IMR-90 (cell line): ENCODE data around the gene ATP6V0A4.

ENCODE experiments used
- BHLHE40 ChIP-seq: fragments of 150-350 bp; IDR thresholded peaks from 2 replicates; pipeline ENCODE4 v1.6.1; 2016; ENCODE audit warnings: mild to moderate bottlenecking, low read depth, low read length
- CEBPB ChIP-seq: IDR thresholded peaks from 2 replicates; pipeline ENCODE4 v1.6.1; 2012; ENCODE audit warnings: low read depth, low read length, improper control_type of control experiment
- CHD1 ChIP-seq: IDR thresholded peaks from 2 replicates; pipeline ENCODE4 v1.6.1; 2012; ENCODE audit warnings: low read depth, low read length, improper control_type of control experiment
- FOS ChIP-seq: fragments of 150-350 bp; IDR thresholded peaks from 2 replicates; pipeline ENCODE4 v1.6.1; 2016; ENCODE audit warnings: low read depth, low read length
- MAZ ChIP-seq: IDR thresholded peaks from 2 replicates; pipeline ENCODE4 v1.6.1; 2012; ENCODE audit warnings: low read depth, mild to moderate bottlenecking, low read length, improper control_type of control experiment, moderate library complexity, borderline replicate concordance
- NFE2L2 ChIP-seq: fragments of 150-350 bp; IDR thresholded peaks from 2 replicates; pipeline ENCODE4 v1.6.1; 2016; ENCODE audit warnings: low read depth, mild to moderate bottlenecking, low read length
- POLR2A ChIP-seq: IDR thresholded peaks from 2 replicates; pipeline ENCODE4 v1.6.1; 2012; ENCODE audit warnings: mild to moderate bottlenecking, low read depth, low read length
- RFX5 ChIP-seq: IDR thresholded peaks from 2 replicates; pipeline ENCODE4 v1.8.0; 2012; ENCODE audit warnings: low read depth, mild to moderate bottlenecking, low read length, moderate library complexity
- SMC3 ChIP-seq: fragments of 150-350 bp; IDR thresholded peaks from 2 replicates; pipeline ENCODE4 v1.6.1; 2016; ENCODE audit warnings: low read depth, mild to moderate bottlenecking, antibody characterized with exemption, low read length, moderate library complexity
- TF ChIP-seq, protein P1 (sequence below): conservative IDR thresholded peaks from 2 replicates; pipeline ENCODE4 v1.5.1; 2012; ENCODE audit warnings: mild to moderate bottlenecking, low read depth, low read length, improper control_type of control experiment
- TF ChIP-seq, protein P2 (sequence below): fragments of 150-350 bp; IDR thresholded peaks from 2 replicates; pipeline ENCODE4 v1.6.1; 2016; ENCODE audit warnings: low read depth, mild to moderate bottlenecking, low read length, moderate library complexity, borderline replicate concordance
- TF ChIP-seq, protein P3 (sequence below): fragments of 150-350 bp; IDR thresholded peaks from 2 replicates; pipeline ENCODE4 v1.6.1; 2017; ENCODE audit warnings: mild to moderate bottlenecking, antibody characterized with exemption, low read length, low read depth

DNA sequence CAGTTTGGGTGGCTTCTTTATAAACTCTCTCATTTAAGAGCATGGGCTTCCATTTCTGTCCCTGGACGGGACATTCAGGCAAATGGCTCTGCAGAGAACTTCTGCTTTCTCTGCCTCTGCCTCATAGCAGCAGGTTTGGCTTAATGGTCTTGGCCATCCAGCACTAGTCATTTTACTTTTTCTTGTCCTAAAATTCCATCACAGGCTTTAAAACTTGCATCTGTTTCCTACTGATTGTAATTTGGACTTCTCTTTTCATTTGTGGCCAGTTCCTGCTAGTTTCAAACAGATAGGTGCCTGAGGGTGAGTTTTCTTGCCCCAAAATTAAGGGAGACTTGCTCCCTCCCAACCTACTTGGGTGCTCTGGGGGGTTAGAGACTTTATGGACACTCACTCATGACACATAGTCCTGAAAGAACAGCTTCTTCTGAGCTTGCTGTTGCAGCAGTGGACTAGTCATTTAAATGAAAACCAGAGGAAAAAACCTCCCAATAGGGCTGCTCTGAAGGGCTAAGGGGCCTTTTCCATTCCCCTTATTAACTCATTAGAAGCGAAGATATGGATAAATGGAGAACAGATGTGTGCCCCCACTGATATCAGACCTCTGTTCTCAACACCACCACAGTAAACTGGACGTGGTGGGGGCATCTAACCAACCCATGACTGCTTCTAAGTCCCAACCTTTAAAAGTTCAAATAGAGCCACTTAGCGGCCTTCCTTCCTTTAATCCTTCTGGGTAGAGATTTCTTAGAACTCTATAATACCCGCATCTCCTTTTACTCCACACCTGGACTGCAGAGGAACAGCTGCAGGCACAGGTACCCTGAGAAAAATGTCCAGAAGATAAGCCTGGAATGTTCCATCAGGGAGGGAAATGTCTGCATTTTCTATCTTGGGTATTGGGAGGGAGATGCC is 135.7 kb downstream of the ATP6V0A4 start:
- TF ChIP-seq, protein P1, sequence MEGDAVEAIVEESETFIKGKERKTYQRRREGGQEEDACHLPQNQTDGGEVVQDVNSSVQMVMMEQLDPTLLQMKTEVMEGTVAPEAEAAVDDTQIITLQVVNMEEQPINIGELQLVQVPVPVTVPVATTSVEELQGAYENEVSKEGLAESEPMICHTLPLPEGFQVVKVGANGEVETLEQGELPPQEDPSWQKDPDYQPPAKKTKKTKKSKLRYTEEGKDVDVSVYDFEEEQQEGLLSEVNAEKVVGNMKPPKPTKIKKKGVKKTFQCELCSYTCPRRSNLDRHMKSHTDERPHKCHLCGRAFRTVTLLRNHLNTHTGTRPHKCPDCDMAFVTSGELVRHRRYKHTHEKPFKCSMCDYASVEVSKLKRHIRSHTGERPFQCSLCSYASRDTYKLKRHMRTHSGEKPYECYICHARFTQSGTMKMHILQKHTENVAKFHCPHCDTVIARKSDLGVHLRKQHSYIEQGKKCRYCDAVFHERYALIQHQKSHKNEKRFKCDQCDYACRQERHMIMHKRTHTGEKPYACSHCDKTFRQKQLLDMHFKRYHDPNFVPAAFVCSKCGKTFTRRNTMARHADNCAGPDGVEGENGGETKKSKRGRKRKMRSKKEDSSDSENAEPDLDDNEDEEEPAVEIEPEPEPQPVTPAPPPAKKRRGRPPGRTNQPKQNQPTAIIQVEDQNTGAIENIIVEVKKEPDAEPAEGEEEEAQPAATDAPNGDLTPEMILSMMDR, result no peak
- TF ChIP-seq SMC3 (no peak), BHLHE40 (no peak), POLR2A (no peak), CEBPB (no peak), NFE2L2 (no peak), MAZ (no peak), RFX5 (no peak), FOS (no peak), CHD1 (no peak)
- TF ChIP-seq, protein P2, sequence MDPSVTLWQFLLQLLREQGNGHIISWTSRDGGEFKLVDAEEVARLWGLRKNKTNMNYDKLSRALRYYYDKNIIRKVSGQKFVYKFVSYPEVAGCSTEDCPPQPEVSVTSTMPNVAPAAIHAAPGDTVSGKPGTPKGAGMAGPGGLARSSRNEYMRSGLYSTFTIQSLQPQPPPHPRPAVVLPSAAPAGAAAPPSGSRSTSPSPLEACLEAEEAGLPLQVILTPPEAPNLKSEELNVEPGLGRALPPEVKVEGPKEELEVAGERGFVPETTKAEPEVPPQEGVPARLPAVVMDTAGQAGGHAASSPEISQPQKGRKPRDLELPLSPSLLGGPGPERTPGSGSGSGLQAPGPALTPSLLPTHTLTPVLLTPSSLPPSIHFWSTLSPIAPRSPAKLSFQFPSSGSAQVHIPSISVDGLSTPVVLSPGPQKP, result no peak
- TF ChIP-seq, protein P3, sequence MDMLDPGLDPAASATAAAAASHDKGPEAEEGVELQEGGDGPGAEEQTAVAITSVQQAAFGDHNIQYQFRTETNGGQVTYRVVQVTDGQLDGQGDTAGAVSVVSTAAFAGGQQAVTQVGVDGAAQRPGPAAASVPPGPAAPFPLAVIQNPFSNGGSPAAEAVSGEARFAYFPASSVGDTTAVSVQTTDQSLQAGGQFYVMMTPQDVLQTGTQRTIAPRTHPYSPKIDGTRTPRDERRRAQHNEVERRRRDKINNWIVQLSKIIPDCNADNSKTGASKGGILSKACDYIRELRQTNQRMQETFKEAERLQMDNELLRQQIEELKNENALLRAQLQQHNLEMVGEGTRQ, result no peak
